PC-3 (cell line): ENCODE measurements around the gene RANBP2.

Experiments used
- CTCF ChIP-seq: fragments of 300-600 bp; sonication (generic); conservative IDR thresholded peaks from 2 replicates; pipeline ENCODE4 v1.5.1; 2017; ENCODE audit warnings: antibody characterized with exemption, low read depth, mild to moderate bottlenecking, low read length
- EZH2 ChIP-seq: fragments of 300-600 bp; sonication (generic); IDR thresholded peaks from one replicate; pipeline ENCODE4 v1.6.1; 2017; ENCODE audit warnings: antibody characterized with exemption, mild to moderate bottlenecking, low read length; ENCODE audit not compliant: unreplicated experiment

- TF ChIP-seq CTCF (no peak), EZH2 (no peak)
Measured at GRCh38 chr2:108691447-108691846, 27.8 kb upstream of the RANBP2 start.
